Measurements from ENCODE around the gene USE1.
A peak's percentile ranks its signal among the peaks of the same experiment; 100 is the strongest.
"Not testable (repeated sequence)": the region's sequence is repeated elsewhere in the genome, so short reads cannot be mapped to it uniquely, and the experiment has no call there.

USE1 gene, protein sequence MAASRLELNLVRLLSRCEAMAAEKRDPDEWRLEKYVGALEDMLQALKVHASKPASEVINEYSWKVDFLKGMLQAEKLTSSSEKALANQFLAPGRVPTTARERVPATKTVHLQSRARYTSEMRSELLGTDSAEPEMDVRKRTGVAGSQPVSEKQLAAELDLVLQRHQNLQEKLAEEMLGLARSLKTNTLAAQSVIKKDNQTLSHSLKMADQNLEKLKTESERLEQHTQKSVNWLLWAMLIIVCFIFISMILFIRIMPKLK

DNA sequence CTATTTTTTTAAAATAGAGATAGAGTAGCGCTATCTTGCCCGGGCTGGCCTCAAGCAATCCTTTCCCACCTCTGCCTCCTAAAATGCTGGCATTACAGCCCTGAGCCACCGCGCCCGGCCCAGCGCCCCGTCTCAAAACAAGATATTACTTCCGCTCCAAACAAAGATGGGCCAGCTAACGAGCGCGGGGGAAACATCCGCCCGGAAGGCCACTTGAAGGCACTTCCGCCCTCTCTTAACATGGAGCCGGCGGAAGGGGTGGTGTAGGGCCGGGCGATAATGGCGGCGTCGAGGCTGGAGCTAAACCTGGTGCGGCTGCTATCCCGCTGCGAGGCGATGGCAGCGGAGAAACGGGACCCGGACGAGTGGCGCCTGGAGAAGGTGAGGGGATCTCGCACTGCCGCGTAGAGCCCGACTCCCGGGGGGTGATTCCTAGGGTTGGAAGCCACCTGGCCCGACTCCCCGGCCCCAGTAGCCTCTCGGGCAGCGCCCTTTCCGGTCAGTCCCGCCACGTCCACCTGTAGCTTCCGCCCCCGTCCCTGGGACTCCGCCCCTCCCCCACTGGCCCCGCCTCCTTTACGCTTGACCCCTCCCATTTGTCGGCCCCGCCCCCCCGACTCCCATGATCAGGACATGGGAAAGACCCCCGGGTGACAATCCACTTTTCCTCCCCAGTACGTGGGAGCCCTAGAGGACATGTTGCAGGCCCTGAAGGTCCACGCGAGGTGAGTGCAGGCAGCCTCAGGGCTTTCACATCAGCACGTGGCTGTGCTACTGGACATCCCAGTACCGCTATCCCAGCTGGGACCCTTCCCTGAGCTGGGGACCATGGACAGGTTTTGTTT is at the start of gene USE1:
USE1 (plus strand) TSS at position 231 of the 845 bp plus-strand sequence; CDS start at position 280, 49 bp downstream.
- peak; percentile 98 for DNase-seq

DNA sequence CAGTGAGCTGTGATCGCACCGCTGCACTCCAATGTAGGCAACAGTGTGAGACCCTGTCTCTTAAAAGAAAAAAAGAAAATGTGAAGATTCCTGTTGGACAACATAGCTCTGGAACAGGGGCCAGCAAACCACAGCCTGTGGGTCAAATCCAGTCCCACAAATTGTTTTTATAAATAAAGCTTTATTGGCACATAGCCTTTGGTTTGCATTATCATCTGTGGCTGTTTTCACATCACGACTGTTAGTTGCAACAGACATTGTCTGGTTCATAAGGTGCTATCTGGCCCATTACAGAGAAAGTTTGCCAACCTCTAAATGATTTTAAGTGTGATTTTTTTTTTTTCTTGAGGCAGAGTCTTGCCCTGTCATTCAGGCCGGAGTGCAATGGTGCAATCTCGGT is 49.4 kb upstream of the USE1 start:
- DNase-seq = no peak

DNA sequence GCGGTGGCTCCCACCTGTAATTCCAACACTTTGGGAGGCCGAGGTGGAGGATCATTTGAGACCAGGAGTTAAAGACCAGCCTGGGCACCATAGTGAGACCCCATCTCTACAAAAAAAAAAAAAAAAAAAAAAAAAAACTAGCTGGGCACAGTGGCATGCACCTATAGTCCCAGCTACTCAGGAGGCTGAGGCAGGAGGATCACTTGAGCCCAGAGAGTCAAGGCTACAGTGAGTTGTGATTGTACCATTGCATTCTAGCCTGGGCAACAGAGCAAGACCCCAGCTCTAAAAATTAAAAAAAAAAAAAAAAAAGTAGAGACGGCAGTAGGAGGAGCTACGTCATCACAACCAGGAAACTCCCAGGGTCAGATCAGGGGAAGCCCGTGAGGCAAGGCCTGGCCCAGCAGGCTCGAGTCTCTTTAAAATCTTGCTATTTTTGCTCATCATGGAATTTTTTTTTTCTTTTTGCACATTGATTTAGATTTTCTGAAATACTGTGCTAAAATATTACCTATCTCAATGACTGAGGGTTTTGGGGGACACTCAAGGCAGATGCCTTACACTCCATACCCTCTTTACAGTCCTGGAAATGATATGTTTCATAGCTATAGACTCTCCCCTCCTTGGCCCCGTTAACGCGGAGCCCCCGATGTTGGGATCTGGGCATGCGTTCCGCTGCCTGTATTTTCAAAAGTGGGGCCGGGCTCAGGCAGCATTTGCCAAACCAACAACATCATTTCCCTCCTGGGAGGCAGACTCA is 44.4 kb upstream of the USE1 start:
- no peak for DNase-seq

DNA sequence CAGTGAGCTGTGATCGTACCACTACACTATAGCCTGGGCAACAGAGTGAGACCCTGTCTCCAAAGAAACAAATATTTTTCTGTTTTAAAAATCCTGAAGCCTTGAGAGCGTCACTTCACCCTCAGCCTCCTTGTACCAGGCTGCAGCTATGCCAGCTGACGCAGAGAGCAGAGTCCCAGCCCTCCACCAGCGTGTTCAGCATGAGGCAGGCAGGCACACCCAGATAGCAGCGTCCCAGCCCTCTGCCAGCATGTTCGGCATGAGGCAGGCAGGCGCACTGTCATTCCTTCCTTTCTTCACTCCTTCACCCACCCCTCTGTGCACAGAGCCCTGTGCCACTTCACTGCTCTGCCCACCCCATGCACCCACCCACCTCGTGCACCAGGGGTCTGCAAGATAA is 43.3 kb upstream of the USE1 start:
- no peak for DNase-seq

DNA sequence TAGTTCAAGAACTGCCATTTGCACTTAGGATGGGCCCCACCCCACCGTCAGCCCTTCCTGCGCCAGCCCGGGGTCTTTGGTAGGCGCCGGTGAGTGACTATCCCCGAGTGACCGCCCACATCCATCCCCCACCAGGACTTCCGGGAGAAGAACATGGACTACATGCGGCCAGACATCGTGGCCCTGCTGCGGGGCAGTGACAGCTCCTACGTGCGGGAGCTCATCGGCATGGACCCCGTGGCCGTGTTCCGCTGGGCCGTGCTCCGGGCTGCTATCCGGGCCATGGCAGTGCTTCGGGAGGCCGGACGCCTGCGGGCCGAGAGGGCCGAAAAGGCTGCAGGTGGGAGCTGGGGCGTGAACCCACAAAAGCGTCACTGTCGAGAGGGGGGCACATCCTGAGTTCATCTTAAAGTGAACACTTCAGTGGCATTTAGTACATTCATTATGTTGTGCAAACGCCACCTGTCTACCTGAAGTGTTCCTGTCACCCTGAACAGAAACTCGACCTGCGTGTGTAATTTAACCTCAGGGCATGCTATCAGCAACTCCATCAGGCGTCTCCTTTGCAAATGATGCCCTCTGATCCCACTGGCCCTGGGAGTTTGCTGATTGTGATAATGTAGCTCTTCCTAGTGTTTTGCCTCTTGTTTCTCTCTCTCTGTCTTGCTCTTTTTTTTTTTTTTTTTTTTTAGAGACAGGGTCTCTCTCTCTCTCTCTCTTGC is 42.4 kb upstream of the USE1 start:
- DNase-seq = no peak

DNA sequence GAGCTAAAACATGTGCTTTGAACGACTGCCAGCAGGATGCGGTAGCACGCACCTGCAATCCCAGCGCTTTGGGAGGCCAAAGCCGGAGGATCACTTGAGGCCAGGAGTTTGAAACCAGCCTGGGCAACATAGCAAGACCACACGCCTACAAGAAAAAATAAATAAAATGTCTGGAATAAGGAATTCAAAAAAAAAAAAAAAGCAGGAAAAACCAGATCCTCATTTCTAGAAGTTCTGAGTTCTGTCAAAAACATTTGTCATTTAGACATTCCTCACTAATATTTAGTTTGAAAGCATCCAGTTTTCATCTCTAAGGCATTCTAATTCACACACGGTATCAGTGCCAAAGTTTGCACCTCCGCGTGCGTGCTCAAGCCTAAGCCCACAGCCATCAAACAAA is 36.9 kb upstream of the USE1 start:
- DNase-seq = no peak

DNA sequence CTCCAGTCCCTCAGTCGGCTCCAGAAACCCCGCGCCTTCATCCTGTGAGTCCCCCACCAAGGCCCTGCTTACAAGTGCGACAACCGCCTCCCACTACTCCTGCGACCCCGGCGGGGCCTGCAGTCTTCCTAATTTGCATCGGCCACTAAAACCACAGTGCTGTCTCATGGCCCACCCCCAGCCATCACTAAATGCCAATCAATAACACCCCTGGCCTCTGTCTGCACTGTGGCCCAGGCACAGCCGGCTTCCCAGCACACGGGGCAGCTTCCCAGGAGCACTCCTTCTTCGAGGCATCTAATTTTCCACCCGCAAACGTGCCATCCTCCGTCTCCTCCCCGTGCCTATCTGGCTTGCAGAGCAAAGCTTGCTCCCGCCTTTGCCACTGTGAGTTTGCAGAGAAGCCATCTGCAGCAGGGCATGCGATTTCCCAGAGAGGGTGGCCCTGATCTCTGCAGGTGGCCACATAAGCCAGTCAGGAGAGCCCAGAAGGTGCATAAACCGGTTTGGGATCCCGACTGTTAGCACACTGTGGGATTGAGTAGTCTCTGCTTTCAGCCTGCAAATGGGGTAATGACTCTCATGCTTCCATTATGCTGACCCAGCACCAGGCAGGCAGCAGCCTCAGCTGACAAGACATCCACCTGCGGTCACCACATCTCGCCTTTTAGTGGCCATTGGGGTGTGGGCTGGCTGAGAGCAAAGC is 34.0 kb upstream of the USE1 start:
- DNase-seq = no peak

DNA sequence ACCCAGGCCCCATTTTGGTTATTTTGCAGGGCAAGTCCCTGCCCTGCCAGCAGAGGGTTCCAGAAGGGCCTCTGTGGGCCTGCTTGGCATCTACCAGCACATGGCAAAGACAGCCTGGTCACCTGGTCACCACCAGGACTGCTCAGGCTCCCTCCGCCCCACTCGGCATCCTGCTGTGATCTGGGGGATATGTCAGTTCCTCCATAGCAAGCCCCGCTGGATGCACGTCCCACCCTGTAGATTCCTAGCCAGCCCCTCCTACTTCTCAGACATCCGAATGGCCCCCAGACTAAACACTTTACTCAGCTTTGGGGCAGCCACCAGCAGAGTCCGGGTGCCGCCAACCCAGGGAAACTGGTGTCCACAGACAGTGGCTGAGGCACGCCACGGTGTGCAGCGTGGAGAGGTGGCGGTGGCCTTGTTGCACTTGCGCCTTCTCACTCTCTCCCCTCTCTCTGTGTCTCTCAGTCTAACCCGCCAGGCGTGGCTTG is 31.8 kb upstream of the USE1 start:
- DNase-seq = peak; percentile 64

DNA sequence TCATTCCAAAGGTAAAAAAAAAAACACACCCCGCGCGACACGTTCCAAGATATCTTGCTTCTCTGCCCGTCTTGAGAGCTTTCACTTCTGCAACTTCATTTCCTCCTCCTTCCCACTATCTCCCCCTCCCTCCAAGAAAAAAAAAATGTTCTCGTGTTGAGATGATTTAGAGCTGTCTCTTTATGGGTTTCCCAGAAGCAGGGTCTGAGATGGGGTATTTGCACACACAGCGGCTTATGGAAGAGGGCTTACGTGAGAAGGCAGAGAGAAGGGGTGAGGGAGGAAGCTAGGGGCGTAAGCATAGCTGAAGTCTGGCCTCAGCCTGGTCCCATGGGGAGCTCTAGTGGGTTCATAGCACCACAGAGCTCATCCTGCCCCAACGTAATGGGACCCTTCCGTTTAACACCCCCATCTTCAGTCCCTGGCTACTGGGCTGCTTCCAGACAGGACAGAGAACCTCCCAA is 31.3 kb upstream of the USE1 start:
- DNase-seq = peak; percentile 79

DNA sequence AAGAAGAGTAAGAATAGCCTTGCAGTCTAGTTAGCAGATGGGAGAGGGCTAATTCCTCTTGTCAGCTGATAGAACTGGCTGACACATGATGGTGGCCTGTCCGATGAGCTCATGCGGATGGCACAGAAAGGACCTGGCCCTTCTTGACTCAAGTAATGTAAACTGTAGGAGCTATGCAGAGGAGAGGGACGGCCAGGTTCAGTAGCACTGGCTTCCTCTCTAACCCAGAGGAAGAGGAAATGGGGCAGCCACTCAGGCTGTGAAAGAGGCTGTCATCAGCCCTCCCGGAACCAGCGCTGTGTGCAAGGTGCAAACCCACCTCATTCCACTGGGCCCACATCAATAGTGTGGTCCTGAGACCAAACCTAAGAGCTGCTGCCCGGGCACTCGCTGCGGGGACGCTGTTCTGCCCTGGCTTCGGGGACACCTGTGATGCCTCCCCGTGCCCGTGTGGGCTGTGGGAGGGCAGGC is 30.8 kb upstream of the USE1 start:
- peak; percentile 22 for DNase-seq

DNA sequence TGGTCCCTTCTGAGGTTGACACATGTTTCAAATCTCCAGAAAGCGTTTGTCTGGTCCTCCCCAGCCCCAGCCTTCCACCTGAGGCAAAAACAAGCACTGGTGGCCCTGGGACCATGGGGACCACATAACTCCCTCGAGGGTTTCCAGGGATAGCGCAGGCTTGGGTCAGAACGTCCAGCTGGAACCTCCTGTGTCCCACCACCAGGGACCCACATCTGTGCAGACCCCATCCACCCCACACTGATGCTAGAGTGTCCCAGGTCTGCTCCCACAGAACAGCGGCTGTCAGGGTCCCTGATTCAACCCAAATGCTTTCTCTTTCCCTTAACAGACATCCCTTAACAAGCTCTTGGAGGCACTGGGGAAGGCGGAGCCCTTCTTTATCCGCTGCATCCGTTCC is 29.6 kb upstream of the USE1 start:
- no peak for DNase-seq

DNA sequence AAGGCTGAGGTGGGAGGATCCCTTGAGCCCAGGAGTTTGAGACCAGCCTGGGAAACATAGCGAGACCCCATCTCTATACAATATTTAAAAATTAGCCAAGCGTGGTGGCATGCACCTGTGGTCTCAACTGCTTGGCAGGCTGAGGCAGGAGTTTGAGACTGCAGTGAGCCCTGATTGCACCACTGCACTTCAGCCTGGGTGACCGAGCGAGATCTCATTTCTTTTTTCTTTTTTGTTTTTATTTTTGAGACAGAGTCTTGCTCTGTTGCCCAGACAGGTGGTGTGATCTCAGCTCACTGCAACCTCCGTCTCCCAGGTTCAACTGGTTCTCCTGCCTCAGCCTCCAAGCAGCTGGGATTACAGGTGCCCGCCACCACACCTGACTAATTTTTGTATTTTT is 23.4 kb upstream of the USE1 start:
- not testable (repeated sequence) for DNase-seq

DNA sequence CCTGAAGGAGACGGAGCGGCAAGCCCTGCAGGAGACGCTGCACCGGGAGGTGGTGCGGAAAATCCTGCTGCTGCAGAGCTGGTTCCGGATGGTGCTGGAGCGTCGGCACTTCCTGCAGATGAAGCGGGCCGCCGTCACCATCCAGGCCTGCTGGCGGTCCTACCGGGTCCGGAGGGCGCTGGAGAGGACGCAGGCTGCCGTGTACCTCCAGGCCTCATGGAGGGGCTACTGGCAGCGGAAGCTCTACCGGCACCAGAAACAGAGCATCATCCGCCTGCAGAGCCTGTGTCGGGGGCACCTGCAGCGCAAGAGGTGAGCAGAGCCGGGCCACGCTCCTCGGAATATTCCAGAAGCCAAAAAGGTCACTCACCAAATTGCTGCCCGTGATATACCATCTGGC is 22.4 kb upstream of the USE1 start:
- DNase-seq = no peak

DNA sequence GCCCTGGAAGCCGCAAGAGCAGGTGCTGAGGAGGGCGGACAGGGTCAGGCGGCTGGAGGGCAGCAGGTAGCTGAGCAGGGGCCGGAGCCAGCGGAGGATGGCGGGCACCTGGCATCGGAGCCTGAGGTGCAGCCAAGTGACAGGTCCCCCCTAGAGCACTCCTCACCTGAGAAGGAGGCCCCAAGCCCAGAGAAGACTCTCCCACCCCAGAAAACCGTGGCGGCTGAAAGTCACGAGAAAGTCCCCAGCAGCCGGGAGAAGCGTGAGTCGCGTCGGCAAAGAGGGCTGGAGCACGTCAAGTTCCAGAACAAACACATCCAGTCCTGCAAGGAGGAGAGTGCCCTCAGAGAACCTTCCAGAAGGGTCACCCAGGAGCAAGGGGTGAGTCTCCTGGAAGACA is 20.5 kb upstream of the USE1 start:
- no peak for DNase-seq

DNA sequence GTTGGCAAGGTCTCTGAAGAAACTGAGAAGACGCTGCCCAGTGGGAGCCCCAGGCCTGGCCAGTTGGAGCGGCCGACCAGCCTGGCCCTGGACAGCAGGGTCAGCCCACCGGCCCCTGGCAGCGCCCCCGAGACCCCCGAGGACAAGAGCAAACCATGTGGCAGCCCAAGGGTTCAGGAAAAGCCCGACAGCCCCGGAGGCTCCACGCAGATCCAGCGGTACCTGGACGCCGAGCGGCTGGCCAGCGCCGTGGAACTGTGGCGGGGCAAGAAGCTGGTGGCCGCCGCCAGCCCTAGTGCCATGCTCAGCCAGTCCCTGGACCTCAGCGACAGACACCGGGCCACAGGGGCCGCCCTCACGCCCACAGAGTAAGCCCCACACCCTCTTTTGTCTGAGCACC is 20.1 kb upstream of the USE1 start:
- no peak for DNase-seq

DNA sequence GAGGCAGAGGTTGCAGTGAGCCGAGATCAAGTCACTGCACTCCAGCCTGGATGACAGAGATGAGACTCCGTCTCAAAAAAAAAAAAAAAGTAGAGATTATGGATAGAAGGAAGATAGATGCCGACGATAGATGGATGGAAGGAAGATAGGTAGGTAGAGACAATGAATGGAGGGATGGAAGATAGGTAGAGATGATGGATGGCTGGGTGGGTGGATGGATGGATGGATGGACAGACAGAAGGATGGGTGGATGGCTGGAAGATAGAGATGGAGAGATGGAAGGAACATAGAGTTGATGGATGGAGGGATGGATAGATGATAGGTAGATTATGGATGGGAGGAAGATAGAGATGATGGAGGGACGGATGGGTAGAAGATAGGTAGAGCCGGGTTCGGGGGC is 18.5 kb upstream of the USE1 start:
- DNase-seq = no peak

DNA sequence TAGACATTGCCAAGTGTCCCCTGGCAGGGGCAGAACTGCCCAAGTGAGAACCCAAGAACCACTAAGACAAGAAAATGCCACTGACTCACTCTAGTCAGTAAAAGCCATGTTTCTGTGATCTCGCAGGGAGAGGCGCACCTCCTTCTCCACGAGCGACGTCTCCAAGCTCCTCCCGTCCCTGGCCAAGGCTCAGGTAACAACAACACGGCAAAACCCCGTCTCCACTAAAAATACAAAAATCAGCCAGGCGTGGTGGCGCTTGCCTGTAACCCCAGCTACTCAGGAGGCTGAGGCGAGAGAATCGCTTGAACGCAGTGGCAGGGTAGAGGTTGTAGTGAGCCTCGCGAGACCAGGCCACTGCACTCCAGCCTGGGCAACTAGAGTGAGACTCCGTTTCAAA is 17.5 kb upstream of the USE1 start:
- DNase-seq = no peak

DNA sequence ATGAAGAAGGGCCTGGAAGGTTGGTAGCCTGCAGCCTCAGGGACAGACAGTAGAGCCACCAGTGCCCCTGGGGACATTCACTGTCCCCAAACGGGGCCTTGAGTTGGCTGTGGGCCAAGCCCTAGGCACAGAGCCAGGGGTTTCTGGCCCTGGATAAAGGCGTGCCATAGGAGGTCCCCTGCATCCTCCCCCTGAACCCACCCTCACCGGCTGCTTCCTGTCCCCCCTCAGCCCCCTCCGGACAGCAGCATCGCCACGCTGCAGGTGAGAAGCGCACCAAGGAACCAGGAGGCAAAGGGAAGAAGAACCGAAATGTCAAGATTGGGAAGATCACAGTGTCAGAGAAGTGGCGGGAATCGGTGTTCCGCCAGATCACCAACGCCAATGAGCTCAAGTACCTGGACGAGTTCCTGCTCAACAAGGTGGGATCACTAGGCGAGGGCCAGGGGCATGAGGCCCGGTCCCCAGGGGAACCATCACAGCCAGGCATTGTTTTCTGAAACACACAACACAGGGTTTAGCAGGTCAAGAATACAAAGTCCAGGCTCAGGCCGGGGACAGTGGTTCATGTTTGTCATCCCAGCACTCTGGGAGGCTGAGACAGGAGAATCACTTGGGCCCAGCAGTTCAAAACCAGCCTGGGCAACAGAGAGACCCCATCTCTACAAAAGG is 14.6 kb upstream of the USE1 start:
- no peak for DNase-seq

DNA sequence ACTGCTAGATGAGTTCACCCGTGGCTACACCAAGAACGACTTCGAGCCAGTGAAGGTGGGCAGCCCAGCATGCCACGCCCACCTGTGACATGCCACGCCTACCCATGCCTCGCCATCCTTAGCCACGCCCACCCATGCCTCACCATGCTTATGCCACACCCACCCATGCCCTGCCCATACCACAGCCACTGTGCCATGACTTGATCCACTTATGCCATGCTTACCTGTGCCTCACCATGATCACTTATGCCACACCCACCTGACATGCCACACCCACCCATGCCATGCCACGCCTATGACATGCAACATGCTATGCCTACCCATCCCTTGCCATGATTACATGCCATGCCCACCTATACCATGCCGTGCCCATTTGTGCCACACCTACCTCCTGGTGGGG is 12.9 kb upstream of the USE1 start:
- peak; percentile 64 for DNase-seq

DNA sequence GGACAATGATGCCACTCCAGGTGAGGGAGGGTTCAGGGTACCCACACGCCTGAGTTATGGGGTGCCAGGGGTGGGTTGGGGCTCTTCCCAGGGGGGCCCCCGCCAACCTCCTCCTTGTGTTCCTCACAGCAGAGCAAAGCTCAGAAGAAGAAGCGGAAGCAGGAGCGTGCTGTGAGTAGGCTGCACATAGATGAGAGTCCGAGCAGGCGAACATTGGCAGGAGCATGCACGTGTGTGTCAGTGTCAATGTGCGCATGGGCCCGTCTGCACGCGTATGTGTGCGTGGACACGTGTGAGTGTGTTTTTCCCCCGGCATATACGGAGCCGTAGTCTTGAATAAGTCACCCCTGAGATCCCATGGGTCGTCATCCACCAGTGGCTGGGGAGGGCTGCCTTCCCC is 12.4 kb upstream of the USE1 start:
- DNase-seq = no peak

Data from hematopoietic multipotent progenitor cell treated with erythropoietin and hydrocortisone succinate and interleukin-3 and kit ligand, for 4 days (in vitro differentiated cells).